Measurements from ENCODE around the gene PMEPA1.

The PMEPA1 gene

DNA sequence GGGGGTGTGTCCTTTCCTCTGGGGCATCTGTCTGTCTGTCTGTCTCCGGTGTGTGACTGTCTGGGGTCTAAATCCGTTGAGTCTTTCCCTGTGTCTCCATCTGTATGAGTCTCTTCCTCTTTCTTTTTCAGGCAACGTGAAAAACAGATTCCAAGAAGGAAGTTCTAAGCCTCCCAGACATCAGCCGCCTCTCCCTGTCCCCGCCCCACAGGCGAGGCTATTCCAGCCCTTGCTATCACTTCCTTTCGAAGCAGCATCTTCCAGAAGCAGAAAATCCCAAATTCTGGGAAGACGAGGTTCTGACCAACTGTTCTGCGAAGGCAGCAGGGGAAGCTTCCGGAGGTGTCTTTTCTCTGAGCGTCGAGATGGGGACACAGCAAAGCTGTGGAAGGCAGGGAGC is 34.0 kb downstream of the PMEPA1 start:
- no peak for DNase-seq

DNA sequence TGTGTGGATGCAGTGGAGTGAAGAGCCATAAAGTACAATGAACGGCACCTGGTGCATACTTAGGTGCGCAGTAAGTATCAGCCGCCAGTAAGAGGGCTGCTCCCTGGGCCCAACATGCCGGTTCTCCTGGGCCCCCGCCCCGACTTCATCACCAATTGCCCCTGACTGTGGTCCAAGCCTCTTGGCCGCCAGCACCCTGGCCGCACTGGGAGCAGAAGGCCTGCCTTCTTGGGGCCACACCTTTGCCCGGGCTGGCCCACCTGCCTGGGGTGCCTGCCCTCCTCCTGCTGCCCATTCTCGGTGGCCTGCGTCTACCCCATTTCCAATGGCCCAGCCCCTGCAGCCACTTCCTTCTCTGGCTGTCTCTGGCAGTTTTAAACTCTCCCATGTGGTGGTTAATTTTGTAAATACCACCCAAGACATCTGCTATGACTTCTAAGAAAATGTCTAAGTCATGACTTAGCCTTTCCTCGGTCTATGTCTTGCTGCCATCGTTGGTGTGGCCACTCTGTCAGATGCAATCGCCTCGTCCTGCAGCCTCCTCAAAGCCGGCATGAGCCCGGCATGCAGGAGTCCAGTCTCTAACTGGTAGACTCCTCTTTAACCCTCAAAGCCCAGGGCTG is 36.8 kb downstream of the PMEPA1 start:
- DNase-seq: no peak

DNA sequence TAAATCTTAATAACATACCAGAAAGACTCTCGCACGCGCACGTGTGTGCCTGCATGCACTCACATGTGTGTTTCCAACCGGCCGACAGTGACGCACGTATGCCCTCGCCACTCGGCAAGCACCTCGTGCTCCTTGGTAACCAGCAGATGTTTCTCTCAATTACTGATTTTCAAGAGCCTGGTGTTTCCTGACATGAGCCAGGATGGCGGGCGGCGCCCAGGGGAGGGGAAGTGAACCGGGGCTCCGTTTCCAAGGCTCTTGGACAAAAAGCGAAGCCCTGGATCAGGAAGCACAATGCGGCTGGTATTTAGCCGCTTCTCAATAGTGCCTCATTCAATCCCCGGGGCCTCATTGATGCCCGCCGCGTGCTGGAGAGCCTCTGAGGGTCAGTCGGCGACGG is 37.7 kb downstream of the PMEPA1 start:
- DNase-seq: no peak

DNA sequence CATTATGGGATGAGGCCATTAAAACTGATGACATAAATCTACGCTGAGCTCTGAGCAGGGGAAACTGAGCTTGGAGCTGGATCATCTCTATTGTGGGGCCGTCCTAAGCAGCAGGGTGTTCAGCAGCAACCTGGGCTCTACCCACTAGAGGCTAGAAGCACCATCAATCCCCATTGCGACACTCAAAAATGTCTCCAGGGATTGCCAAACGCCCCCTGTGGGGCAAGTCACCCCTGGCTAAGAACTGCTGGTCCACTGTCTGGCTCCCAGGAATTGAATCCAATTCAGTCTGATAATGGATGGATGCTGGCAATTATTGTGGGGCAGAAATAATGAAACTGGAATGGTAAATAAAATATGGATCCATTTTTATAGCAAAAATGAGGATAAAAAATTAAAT is 38.2 kb downstream of the PMEPA1 start:
- no peak for DNase-seq

DNA sequence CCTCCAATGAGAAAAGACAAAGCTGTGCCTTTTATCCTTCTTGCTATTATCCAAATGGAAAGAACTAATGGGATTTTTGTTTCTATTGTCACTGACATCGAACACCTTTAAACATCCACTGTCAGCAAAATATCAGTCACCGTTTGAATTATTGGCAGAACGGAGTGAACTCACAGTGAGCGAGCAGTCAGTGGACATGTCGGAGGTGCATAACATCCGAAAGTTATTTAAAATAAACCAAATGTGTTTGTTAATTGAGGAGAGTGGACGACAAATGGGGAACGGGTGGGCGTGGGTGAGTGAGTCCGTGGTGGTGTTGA is 38.8 kb downstream of the PMEPA1 start:
- DNase-seq: no peak

DNA sequence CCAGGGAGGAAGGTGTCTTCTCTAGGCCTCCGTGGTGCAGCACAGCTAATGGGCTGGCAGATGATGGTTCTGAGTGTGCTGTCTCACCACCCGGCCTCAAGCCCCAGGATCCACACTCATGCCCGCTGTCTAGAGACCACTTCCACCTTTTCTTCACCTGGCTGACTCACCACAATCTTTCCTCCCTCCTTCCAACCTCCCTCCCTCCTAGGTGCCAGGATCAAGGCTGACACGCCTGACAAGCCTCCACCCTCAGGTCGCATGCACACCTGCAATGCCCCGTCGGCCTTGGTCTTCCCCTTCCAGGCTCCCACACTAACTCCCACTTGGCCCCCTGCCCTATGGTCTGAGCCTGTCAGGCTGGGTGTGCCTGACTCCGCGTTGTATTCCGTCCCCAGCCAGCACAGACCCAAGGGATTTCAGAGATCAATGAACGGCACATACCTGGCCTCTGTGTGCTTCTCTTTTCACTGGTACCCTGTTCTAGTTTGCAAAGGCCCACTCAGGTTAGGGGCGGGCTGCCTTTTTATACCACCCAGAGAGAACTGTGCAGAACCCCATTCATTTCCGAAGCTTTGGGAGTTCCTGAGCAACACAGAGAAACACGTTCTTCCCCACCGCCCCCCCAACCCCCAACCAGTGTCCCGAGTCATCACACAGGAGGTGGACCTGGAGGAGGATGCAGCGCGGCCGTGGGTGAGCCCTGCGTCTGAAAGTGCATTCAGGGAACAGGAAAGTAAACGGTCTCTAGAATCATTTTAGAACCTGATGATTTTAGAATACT is 39.3 kb downstream of the PMEPA1 start:
- DNase-seq: no peak

DNA sequence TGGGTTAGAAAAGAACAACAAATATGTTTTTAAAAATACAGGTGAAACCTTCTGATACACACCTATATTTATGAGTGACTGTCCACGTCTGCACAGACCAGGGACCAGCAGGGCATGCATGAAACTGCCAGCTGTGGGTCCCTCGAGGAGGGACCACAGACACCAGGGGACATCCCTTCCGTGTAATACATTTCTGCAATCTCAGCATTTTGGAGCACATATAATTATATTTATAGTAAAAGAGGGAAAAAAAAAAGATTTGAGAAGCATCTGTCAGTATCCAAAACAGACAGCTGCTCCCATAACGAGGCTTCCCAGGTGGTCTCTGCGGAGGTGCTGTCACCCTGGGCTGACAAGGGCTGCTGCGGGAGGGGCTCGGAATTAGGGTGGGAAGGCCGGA is 40.2 kb downstream of the PMEPA1 start:
- no peak for DNase-seq

DNA sequence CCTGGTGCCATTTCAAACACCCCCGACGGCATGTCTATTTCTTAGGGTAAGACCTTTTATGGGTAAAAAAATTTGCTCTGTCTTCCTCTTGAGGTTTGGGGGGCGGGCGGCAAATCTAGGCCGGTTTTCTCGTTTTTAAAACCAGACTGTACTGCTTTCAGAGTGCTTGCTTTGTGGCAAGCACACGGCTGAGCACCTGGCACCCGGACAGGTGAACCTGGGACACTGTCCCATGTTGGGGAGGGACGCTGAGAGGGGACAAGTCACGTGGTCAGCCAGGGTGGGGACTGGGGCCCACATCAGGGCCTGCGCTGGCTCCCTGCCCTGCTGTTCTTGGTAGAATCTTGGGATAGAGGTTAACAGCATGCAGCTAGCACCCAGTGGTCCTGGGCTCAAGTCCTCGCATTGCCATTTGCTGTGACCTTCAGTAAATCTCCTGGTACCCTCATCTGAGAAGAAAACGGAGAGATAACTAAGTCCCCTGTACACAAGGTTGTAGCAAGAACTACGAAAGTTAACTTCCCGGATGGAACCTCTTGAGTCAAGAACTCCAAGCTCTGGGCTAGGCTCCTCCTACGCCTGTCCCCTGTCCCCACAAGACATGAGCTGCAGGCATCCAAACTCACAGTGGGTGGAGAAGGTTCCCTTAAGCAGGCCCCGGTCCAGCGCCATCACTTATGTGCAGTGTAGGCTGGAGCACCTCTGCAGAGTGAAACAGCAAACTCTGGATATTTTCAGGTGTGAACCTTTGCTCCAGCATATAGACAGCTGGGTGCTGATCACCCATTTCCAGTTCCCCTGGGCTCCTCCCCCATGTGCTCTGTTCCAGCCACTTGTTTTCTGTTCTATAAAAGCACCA is 41.7 kb downstream of the PMEPA1 start:
- no peak for DNase-seq

DNA sequence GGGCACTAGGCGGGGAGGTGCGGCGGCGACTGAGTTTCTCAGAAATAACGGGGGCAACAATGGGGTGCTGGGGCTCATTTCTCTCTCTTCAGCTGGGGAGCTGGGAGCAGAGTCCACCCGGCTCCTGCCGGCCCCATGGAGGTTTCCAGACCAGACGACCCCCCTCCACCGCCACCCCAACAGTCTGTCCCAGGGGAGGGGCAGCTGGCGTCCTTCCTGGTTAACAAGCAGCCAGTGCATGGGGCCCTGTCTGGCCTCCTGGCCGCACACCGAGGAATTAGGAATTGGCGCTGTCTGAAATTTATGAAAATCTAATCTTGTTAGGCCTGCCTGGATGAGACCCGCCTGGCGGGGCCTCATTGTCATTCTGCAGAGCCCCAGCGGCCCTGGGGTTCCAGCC is 42.4 kb downstream of the PMEPA1 start:
- DNase-seq: no peak

DNA sequence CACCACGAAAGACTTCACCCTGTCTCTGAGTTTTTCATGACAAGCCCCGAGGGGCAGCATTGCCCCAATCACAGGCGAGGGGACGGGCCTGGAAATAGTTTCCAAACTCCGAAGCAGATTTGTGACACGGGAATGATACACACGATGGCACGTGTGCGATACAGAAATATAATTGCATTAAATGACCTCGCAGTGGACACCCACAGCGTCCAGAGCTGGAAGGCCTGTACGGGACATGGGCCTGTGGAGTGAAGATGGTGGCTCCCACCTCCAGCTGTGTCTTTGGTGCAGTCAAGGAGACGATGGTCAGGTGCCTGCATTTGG is 43.0 kb downstream of the PMEPA1 start:
- no peak for DNase-seq

DNA sequence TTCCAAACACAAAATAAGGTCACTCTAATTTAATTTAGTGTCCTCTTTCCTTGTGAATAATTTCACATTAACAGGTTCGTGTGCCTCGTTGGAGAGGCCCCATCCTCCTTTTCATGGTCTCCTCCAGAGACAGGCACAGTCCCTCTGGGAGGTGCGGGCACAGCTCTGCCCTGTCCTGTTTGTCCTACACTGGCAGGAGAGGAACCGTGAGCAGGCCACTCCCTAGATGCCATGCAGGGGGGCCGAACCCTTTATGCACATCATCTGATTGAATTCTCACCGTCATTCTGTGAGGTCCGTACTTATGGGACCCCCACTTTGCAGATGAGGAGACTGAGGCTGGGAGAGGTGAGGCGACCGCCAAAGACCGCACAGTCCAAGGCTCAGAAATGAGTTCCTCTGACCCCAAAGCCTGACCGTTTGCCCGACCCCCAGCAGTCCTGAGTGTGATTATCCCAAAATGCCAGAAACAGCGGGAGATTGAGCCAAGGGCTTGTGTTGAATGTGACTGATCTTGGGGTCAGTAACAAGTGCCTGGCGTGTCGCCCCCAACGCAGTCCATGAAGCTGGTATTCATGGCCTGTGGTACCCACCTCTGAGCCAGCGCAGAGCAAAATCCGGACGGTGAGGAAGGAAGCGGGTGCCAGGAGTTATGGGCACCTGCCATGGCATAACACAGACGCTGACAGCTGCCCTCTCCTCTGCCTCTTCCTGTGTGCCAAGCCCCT is 43.5 kb downstream of the PMEPA1 start:
- DNase-seq: no peak

DNA sequence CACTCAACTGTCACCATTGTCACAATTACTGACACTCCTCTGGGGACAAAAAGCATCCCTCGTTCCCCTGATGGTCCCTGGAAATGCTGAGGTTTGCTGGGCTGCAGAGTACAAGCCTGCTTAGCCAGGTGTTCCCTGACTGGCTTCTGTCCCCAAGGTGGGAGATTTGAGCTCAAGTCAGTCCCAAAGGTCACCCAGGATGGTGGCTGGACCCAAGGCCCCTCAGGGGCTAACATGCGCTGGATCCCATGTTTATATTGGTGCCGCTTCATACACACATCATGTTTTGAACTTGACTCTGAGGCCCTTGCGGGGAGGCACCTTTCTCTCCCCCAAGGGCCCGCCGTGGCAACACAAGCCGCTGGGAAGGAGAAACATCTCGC is 44.2 kb downstream of the PMEPA1 start:
- no peak for DNase-seq

DNA sequence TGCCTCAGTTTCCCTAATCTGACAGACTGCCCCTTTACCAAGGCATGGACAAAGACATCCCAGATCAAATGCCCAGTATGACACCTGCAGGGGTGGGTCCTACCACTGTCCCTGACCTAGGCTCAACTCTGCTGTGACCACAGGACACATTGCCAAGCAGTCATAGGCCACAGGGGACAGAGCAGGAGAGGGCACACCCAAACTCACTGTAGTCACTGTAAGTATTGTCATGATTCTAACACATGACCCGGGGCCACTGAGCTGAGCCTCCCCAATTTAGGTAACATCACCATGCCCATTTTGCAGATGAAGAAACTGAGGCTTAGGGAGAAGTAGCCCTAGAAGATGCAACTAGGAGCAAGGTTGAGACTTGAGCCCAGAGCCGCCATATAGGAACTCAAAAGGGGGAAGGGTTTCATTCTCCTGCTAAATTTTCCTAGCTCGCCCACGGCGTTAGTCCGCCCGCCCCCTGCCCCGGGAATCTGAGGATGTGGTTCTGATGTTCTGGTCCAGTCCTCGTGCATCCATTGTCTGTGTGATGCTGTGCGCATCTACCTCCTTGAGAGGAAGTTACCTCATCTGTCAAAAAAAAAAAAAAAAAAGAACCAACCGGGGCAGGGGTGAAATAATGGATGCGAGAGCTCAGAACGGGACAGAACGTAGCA is 44.8 kb downstream of the PMEPA1 start:
- DNase-seq: no peak

DNA sequence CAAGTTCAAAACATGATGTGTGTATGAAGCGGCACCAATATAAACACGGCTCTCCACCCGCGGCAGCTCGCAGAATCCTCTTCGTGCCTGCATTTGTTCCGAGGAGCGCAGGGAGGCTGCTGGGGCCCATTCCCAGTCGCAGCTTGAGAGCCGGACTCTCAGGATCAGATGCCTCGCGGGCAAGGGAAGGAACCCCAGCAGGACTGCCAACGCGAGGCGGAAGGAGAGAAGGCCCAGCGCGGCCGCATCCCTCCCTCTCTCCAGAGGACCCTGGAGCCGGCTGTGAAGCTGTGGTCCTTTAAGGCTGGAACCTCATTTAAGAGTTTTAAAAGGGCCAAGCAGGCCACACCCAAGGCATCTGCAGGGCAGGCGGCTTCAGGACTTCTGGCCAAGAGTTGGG is 45.3 kb downstream of the PMEPA1 start:
- DNase-seq: no peak

DNA sequence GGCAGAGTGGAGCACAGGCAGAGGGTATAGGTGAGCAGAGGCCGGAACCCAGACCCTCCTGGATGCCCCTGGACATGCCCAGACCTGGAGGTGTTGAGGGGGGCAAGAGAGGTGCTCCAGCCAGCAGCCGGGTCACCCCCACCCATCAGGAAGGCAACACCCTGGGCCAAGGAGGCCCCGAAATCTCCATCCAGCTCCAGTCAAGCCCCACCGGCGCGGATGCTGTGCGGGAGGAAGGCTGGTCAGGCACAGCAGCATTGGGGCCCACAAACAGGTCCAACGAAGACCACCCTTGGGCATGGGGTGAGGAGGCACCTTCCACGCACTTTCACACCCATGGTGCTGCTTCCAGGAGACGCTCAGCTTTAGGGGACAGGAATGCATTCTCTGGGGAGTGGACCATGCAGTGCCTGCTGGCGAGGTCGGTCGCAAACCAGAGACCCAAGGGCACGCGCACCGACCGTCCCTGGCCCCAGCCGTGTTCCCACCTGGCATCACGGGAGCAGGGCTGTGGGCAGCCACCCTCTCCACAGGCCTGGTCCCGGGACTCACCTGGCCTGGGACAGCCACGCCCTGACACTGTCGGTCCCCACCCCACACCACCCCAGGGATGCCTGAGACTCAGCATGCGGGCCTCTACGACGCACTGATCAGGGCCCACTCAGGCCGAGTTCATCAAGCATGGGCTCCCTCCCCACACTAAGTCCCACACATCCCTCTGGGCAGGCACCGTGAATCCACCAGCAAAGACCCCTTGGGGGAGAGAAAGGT is 45.9 kb downstream of the PMEPA1 start:
- no peak for DNase-seq

DNA sequence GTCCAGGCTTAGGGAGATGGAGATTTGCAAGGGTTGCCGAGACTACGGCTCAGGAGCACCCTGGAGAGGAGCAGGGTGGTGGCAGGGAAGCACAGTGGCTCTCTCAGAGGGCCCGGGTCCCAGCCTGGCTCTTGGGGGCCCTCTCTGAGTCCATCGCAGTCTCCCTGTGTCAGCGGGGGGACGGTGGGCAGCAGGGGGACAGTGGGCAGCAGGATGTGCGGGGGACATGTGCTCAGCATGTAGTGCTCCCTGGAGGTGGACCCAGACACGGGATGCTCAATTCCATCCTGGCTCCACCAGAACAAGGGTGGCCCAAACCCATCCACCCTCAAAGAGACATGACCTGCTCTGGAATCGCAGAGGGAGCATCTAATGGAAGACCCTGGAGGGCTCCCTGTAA is 46.6 kb downstream of the PMEPA1 start:
- no peak for DNase-seq

DNA sequence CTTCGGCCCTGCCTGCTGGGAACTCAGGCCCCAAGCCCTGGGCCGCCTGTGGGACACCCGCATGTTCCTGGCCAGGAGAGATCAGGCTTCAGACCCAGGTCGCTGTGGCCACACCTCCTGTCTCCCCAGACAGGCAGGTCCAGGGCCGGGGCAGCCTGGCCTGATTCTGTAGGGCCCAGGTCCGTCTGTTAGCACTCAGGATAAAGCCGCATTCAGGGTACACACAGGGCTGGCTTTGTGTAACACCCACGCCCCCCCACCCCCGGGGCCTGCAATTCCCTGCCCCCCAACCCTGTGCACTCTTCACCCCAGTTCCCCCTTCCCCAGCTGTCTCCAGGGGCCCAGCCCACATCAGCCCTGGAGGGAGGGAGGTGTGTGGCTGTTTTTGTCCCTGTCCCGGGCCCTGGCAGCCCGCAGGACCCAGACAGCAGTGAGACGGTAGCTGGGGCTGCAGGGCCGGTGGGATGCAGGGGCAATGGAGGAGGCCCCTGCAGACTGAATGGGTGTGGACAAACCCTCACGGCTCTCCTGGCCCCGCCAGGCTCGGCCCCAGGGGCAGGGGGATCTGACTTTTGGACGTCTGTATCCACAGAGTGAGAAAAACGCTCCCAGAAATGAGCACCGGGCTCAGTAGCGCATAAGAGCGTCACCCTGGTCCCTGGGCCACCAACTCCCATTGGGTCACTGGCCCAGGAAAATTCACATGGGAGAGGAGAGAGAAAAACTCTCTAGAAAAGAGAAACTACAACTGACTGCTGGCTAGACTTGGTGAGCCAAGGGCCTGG is 47.2 kb downstream of the PMEPA1 start:
- DNase-seq: no peak

DNA sequence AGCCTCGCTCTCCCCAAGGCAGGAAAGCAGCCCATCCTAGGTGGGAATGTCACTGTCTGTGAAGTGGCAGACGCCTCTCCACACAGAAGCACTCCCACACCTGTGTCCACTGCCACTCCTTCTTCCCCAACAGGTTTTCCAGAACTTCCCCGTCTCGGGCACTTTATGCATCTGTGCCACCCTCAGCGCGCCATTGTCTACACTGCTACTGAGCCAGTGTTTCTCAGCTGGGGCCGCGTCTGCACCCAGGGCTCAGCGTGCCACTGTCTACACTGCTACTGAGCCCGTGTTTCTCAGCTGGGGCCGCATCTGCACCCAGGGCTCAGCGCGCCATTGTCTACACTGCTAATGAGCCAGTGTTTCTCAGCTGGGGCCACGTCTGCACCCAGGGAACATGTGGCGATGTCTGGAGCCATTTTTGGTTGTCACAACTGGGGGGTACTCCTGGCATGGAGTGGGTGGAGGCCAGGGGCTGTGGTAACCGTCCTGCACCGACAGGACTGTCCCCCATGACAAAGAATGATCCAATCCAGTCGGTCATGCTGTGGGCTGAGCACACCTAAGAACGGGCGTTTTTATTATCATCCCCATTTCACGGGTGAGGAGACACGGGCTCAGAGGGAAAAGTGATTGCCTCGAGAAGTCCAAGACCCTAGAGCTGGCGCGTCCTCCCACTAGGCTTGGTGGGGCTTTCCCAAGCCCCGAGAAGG is 47.9 kb downstream of the PMEPA1 start:
- no peak for DNase-seq

DNA sequence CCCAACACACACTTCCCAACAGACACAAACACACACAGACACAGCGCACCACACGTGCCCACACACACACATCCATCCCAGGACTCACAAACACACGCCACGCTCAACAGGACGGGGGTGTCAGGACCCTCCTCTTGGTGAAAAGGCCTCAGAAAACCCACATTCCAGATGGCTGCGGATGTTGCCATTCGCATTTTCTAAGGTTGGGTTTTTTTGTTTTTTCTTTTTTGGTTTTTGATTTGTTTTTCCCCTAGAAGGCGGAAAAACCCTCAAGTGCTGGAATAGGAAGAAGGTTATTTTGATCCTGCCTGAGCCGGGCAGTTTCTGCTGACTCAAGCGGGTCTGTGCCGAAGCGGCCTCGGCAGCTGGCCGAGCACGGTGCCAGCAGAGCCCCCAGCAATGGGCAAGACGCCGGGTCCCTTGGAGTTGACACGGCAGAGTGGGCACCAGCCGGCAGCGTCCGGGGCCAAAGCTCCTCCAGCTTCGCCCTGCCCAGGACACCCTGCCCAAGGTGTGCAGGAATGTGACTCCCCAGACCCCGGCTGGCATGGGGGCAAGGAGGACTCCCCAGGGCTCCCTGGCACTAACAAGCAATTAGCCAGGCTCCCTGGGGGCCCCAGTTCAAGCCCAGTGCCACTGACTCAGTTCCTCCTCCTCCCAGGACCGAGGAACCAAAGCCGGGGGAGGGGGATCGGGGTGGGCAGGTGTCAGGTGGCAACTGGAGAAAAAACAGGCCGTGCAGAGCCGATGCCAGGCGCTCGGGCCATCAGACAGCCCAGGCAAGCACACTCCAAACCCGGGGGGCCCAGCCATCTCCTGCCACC is 48.7 kb downstream of the PMEPA1 start:
- DNase-seq: no peak
